ENCODE measurements around the gene RAP1B. TPM values are rescaled to one million over a fixed set of nuclear protein-coding genes. Genes with fewer than 3 reads are reported as not detected.

RAP1B gene
- total RNA-seq, 1 donor from 2014 or later: 158 TPM

GRCh38 chr12:68611806-68612160 is 1.1 kb downstream of the RAP1B start:
- no peak for DNase-seq (ENCODE audit: low read depth in 2 of 2)

GRCh38 chr12:68612202-68612601 is 1.5 kb downstream of the RAP1B start:
- DNase-seq (ENCODE audit: low read depth in 2 of 2): peak; percentile 11 to 60

- DNase-seq (ENCODE audit: low read depth in 2 of 2): no peak
These were observed 2.0 kb downstream of the RAP1B start for GRCh38 chr12:68612697-68613096.

- no peak for DNase-seq (ENCODE audit: low read depth in 2 of 2)
These were observed 2.7 kb downstream of the RAP1B start for GRCh38 chr12:68613209-68613904.

- no peak for DNase-seq (ENCODE audit: low read depth in 2 of 2)
These were observed 3.5 kb downstream of the RAP1B start for GRCh38 chr12:68614105-68614679.

GRCh38 chr12:68614769-68615168 is 4.1 kb downstream of the RAP1B start:
- DNase-seq (ENCODE audit: low read depth in 2 of 2): no peak

GRCh38 chr12:68617160-68617926 is 6.6 kb downstream of the RAP1B start:
- DNase-seq (ENCODE audit: low read depth in 2 of 2): no peak

GRCh38 chr12:68619541-68619940 is 8.8 kb downstream of the RAP1B start:
- no peak for DNase-seq (ENCODE audit: low read depth in 2 of 2)

GRCh38 chr12:68620519-68621471 is 10.1 kb downstream of the RAP1B start:
- DNase-seq (ENCODE audit: low read depth in 2 of 2): no peak

- DNase-seq (ENCODE audit: low read depth in 2 of 2): no peak
These were observed 10.9 kb downstream of the RAP1B start for GRCh38 chr12:68621472-68622081.

GRCh38 chr12:68622250-68622649 is 11.6 kb downstream of the RAP1B start:
- no peak for DNase-seq (ENCODE audit: low read depth in 2 of 2)

- DNase-seq (ENCODE audit: low read depth in 2 of 2): no peak
These were observed 12.4 kb downstream of the RAP1B start for GRCh38 chr12:68623059-68623458.

- no peak for DNase-seq (ENCODE audit: low read depth in 2 of 2)
These were observed 13.3 kb downstream of the RAP1B start for GRCh38 chr12:68623984-68624383.

GRCh38 chr12:68624933-68625332 is 14.2 kb downstream of the RAP1B start:
- DNase-seq (ENCODE audit: low read depth in 2 of 2): no peak

- no peak for DNase-seq (ENCODE audit: low read depth in 2 of 2)
These were observed 17.1 kb downstream of the RAP1B start for GRCh38 chr12:68627673-68628319.

- no peak for DNase-seq (ENCODE audit: low read depth in 2 of 2)
These were observed 18.0 kb downstream of the RAP1B start for GRCh38 chr12:68628698-68629097.

GRCh38 chr12:68630050-68630449 is 19.4 kb downstream of the RAP1B start:
- no peak for DNase-seq (ENCODE audit: low read depth in 2 of 2)

- no peak for DNase-seq (ENCODE audit: low read depth in 2 of 2)
These were observed 19.9 kb downstream of the RAP1B start for GRCh38 chr12:68630598-68630997.

- DNase-seq (ENCODE audit: low read depth in 2 of 2): no peak
These were observed 20.5 kb downstream of the RAP1B start for GRCh38 chr12:68631227-68631626.

- DNase-seq (ENCODE audit: low read depth in 2 of 2): no peak
These were observed 21.8 kb downstream of the RAP1B start for GRCh38 chr12:68632486-68632885.

All from dermis microvascular lymphatic vessel endothelial cell (primary cell).